CD4-positive, alpha-beta T cell treated with Interleukin-4 for 4 hours (primary cell): ENCODE measurements around the gene RCAN1.

ENCODE experiments used
- DNase-seq: peaks from one replicate; pipeline ENCODE4 v3.0.0-alpha.2; 2020

RCAN1 gene

GRCh38 chr21:34598931-34599400, 15.9 kb downstream of the RCAN1 start:
- no peak for DNase-seq

- no peak for DNase-seq
Observed at GRCh38 chr21:34597406-34597805, 17.5 kb downstream of the RCAN1 start.

- no peak for DNase-seq
Observed at GRCh38 chr21:34596561-34597271, 18.2 kb downstream of the RCAN1 start.

- DNase-seq, result no peak
Observed at GRCh38 chr21:34595457-34595856, 19.5 kb downstream of the RCAN1 start.

GRCh38 chr21:34594566-34595234, 20.2 kb downstream of the RCAN1 start:
- no peak for DNase-seq

- no peak for DNase-seq
Observed at GRCh38 chr21:34593954-34594531, 20.9 kb downstream of the RCAN1 start.

GRCh38 chr21:34593423-34593822, 21.5 kb downstream of the RCAN1 start:
- no peak for DNase-seq

- DNase-seq, result no peak
Observed at GRCh38 chr21:34592120-34592955, 22.6 kb downstream of the RCAN1 start.

GRCh38 chr21:34590520-34590919, 24.4 kb downstream of the RCAN1 start:
- DNase-seq, result no peak

GRCh38 chr21:34589511-34590282, 25.2 kb downstream of the RCAN1 start:
- no peak for DNase-seq

- no peak for DNase-seq
Observed at GRCh38 chr21:34583926-34584563, 30.9 kb downstream of the RCAN1 start.

GRCh38 chr21:34582506-34583150, 32.3 kb downstream of the RCAN1 start:
- DNase-seq, result no peak

GRCh38 chr21:34580181-34580700, 34.7 kb downstream of the RCAN1 start:
- DNase-seq, result no peak

- DNase-seq, result no peak
Observed at GRCh38 chr21:34579411-34579810, 35.5 kb downstream of the RCAN1 start.

GRCh38 chr21:34576041-34576511, 38.8 kb downstream of the RCAN1 start:
- no peak for DNase-seq

- DNase-seq, result no peak
Observed at GRCh38 chr21:34574601-34575529, 40.0 kb downstream of the RCAN1 start.

GRCh38 chr21:34571994-34572393, 42.9 kb downstream of the RCAN1 start:
- DNase-seq, result no peak

GRCh38 chr21:34570313-34570712, 44.6 kb downstream of the RCAN1 start:
- no peak for DNase-seq

GRCh38 chr21:34569381-34569979, 45.4 kb downstream of the RCAN1 start:
- DNase-seq, result no peak
